ENCODE results near the gene LDLRAD3.

The LDLRAD3 gene

GRCh38 chr11:36211761-36212430 is 268.0 kb downstream of the LDLRAD3 start:
- no peaks in the 10 kb centered on the region for H3K9me2 ChIP-seq (replicated peaks; ENCODE audit: low read depth, low read length)

GRCh38 chr11:36212564-36213392 is 268.9 kb downstream of the LDLRAD3 start:
- H3K9ac ChIP-seq (ENCODE audit: low read depth, low read length, poor library complexity, severe bottlenecking) = no peak overlapping the region
- no peaks in the 10 kb centered on the region for H3K4me1 ChIP-seq (ENCODE audit: insufficient read depth, low read length, poor library complexity, severe bottlenecking)

More at GRCh38 chr11:36211761-36212430, 268.0 kb downstream of the LDLRAD3 start:
- Histone ChIP-seq H3K36me3 (ENCODE audit: insufficient read depth, low read length) (no peaks in the 10 kb centered on the region), H3K79me2 (ENCODE audit: insufficient read depth, low read length) (no peaks in the 10 kb centered on the region), H3K4me2 (ENCODE audit: low read depth, low read length, poor library complexity, severe bottlenecking) (no peak overlapping the region), H3K9ac (ENCODE audit: low read depth, low read length, poor library complexity, severe bottlenecking) (no peak overlapping the region), H3F3A (ENCODE audit: low read depth) (no peaks in the 10 kb centered on the region), H3K4me3 (ENCODE audit: low read length, poor library complexity, severe bottlenecking) (no peak overlapping the region), H3K9me3 (ENCODE audit: insufficient read depth, low read depth, low read length) (no peaks in the 10 kb centered on the region), H3K4me1 (ENCODE audit: insufficient read depth, low read length, poor library complexity, severe bottlenecking) (no peaks in the 10 kb centered on the region), H4K20me1 (ENCODE audit: insufficient read depth, low read length, poor library complexity, severe bottlenecking) (no peaks in the 10 kb centered on the region), H2AFZ (ENCODE audit: low read length) (no peak overlapping the region), H3K27me3 (ENCODE audit: insufficient read depth, low read length, poor library complexity, severe bottlenecking) (no peaks in the 10 kb centered on the region)
- TF ChIP-seq CTCF (conservative IDR thresholded peaks at IDR 0.05; ENCODE audit: low read length) = no peak
- no peak for TF ChIP-seq EZH2phosphoT487 (IDR thresholded peaks at IDR 0.05; ENCODE audit: borderline replicate concordance)

GRCh38 chr11:36213393-36213840 is 269.6 kb downstream of the LDLRAD3 start:
- no peaks in the 10 kb centered on the region for H3K4me1 ChIP-seq (ENCODE audit: insufficient read depth, low read length, poor library complexity, severe bottlenecking)
- H3K36me3 ChIP-seq (ENCODE audit: insufficient read depth, low read length) = no peaks in the 10 kb centered on the region
- no peaks in the 10 kb centered on the region for H3K9me3 ChIP-seq (ENCODE audit: insufficient read depth, low read depth, low read length)
- H3F3A ChIP-seq (ENCODE audit: low read depth) = no peaks in the 10 kb centered on the region
- no peak overlapping the region for H3K9ac ChIP-seq (ENCODE audit: low read depth, low read length, poor library complexity, severe bottlenecking)
- no peaks in the 10 kb centered on the region for H4K20me1 ChIP-seq (ENCODE audit: insufficient read depth, low read length, poor library complexity, severe bottlenecking)
- H3K27me3 ChIP-seq (ENCODE audit: insufficient read depth, low read length, poor library complexity, severe bottlenecking) = no peaks in the 10 kb centered on the region
- H3K79me2 ChIP-seq (ENCODE audit: insufficient read depth, low read length) = no peaks in the 10 kb centered on the region
- H3K9me2 ChIP-seq (replicated peaks; ENCODE audit: low read depth, low read length) = no peaks in the 10 kb centered on the region
- no peak overlapping the region for H3K4me2 ChIP-seq (ENCODE audit: low read depth, low read length, poor library complexity, severe bottlenecking)
- H3K4me3 ChIP-seq (ENCODE audit: low read length, poor library complexity, severe bottlenecking) = no peak overlapping the region
- no peak overlapping the region for H2AFZ ChIP-seq (ENCODE audit: low read length)
- TF ChIP-seq EZH2phosphoT487 (IDR thresholded peaks at IDR 0.05; ENCODE audit: borderline replicate concordance) (no peak), CTCF (conservative IDR thresholded peaks at IDR 0.05; ENCODE audit: low read length) (no peak)

More at GRCh38 chr11:36212564-36213392, 268.9 kb downstream of the LDLRAD3 start:
- Histone ChIP-seq H3K9me2 (replicated peaks; ENCODE audit: low read depth, low read length) (no peaks in the 10 kb centered on the region), H3K79me2 (ENCODE audit: insufficient read depth, low read length) (no peaks in the 10 kb centered on the region), H4K20me1 (ENCODE audit: insufficient read depth, low read length, poor library complexity, severe bottlenecking) (no peaks in the 10 kb centered on the region), H3K9me3 (ENCODE audit: insufficient read depth, low read depth, low read length) (no peaks in the 10 kb centered on the region), H3K4me2 (ENCODE audit: low read depth, low read length, poor library complexity, severe bottlenecking) (no peak overlapping the region), H2AFZ (ENCODE audit: low read length) (no peak overlapping the region), H3K27me3 (ENCODE audit: insufficient read depth, low read length, poor library complexity, severe bottlenecking) (no peaks in the 10 kb centered on the region), H3F3A (ENCODE audit: low read depth) (no peaks in the 10 kb centered on the region), H3K4me3 (ENCODE audit: low read length, poor library complexity, severe bottlenecking) (no peak overlapping the region), H3K36me3 (ENCODE audit: insufficient read depth, low read length) (no peaks in the 10 kb centered on the region)
- TF ChIP-seq EZH2phosphoT487 (IDR thresholded peaks at IDR 0.05; ENCODE audit: borderline replicate concordance) = no peak
- no peak for TF ChIP-seq CTCF (conservative IDR thresholded peaks at IDR 0.05; ENCODE audit: low read length)

Data from Loucy (cell line).